HepG2 (cell line): ENCODE data around the gene GPATCH2. TPM values are rescaled to one million over a fixed set of nuclear protein-coding genes. Genes with fewer than 3 reads are reported as not detected.

Experiments used
- ATAC-seq: fragments of 200-7000 bp; cut with Tn5 transposase; 3 replicates; pipeline ENCODE4 v1.9.1; 2020; ENCODE audit warnings: mild to moderate bottlenecking, moderate library complexity
- BruUV-seq: library from RNA; stranded (reverse); fragments of 400-500 nt; replicated peaks from 2 replicates; lab custom pipeline; 2021; lab: Mats Ljungman, UMichigan
- CTCF ChIA-PET: fragments of 300-600 bp; formaldehyde crosslinking; extraction: SDS; loops from one replicate; lab custom pipeline; 2021; ENCODE audit warnings: low total read pairs, inconsistent platforms, low intra/inter-chr PET ratio; lab: Yijun Ruan, JAX
- POLR2A ChIA-PET: fragments of 350-600 bp; sonication (Branson Sonifier 250); formaldehyde crosslinking; loops from one replicate; lab custom pipeline; 2020; ENCODE audit warnings: antibody characterized with exemption, inconsistent platforms; lab: Yijun Ruan, JAX
- DNase-seq: peaks from one replicate; pipeline ENCODE4 v3.0.0-alpha.2; 2015; ENCODE audit warnings: low spot score
- FAIRE-seq: peaks from 3 replicates; lab custom pipeline; 2011; peaks lifted over from hg19 to GRCh38; lab: Jason Lieb, UNC
- H2AFZ ChIP-seq: one replicate; pipeline ENCODE4 v1.6.1; 2011; ENCODE audit warnings: low read length, inconsistent platforms
- H3K27ac ChIP-seq: fragments of 300-600 bp; 3 replicates; pipeline ENCODE4 v1.8.0; 2011; ENCODE audit warnings: mixed run types, mild to moderate bottlenecking, mixed read lengths, low read length, inconsistent platforms; ENCODE audit not compliant: insufficient read depth; ENCODE audit errors: extremely low read length
- H3K27me3 ChIP-seq, 2 experiments: fragments of 200-600 bp in 1 of 2; 2 replicates in 1 of 2; 3 replicates in 1 of 2; pipeline versions ENCODE4 v1.6.0 to v1.8.0; 2011; ENCODE audit warnings: low read length in 2 of 2, mild to moderate bottlenecking in 2 of 2, moderate library complexity in 2 of 2, inconsistent platforms in 1 of 2; ENCODE audit not compliant: insufficient read depth in 2 of 2, control insufficient read depth in 1 of 2
- H3K36me3 ChIP-seq, 2 experiments: fragments of 200-600 bp in 1 of 2; replicated peaks in 1 of 2; 2 replicates in 1 of 2; 3 replicates in 1 of 2; pipeline versions ENCODE4 v1.5.1 to v1.8.0; 2011; ENCODE audit warnings: low read length in 2 of 2, inconsistent platforms in 1 of 2; ENCODE audit not compliant: insufficient read depth in 2 of 2, control insufficient read depth in 1 of 2
- H3K4me1 ChIP-seq: 2 replicates; pipeline ENCODE4 v1.5.1; 2012; ENCODE audit warnings: low read length, inconsistent platforms; ENCODE audit not compliant: insufficient read depth
- H3K4me2 ChIP-seq: 2 replicates; pipeline ENCODE4 v1.6.0; 2011; ENCODE audit warnings: low read depth, low read length, inconsistent platforms
- H3K4me3 ChIP-seq, 3 experiments: fragments of 200-600 bp in 1 of 3; sonication (generic), shearing (Covaris generic) in 1 of 3; replicated peaks in 1 of 3; 2 replicates each; pipeline ENCODE4 v1.5.1; 2011 to 2016; ENCODE audit warnings: low read length in 3 of 3, inconsistent platforms in 2 of 3, low read depth in 2 of 3, mild to moderate bottlenecking in 2 of 3, control low read depth in 1 of 3, mixed read lengths in 1 of 3; ENCODE audit not compliant: insufficient read depth in 1 of 3
- H3K79me2 ChIP-seq: one replicate; pipeline ENCODE4 v1.6.1; 2011; ENCODE audit warnings: low read length, inconsistent platforms; ENCODE audit not compliant: insufficient read depth
- H3K9ac ChIP-seq: 2 replicates; pipeline ENCODE4 v1.6.0; 2011; ENCODE audit warnings: mild to moderate bottlenecking, low read depth, low read length, inconsistent platforms; ENCODE audit not compliant: insufficient read depth
- H3K9me3 ChIP-seq: 2 replicates; pipeline ENCODE4 v1.5.1; 2012; ENCODE audit warnings: mild to moderate bottlenecking, low read length
- H4K20me1 ChIP-seq: 2 replicates; pipeline ENCODE4 v1.6.0; 2011; ENCODE audit warnings: inconsistent platforms, mild to moderate bottlenecking, low read length, moderate library complexity; ENCODE audit not compliant: insufficient read depth
- AKNA ChIP-seq: sonication (generic); formaldehyde crosslinking; IDR thresholded peaks from 2 replicates; pipeline ENCODE4 v1.4.0; 2020; ENCODE audit warnings: missing genetic modification reagents, borderline replicate concordance
- HNF4A ChIP-seq: sonication (generic); formaldehyde crosslinking; IDR thresholded peaks from 2 replicates; pipeline ENCODE4 v1.4.0; 2020; ENCODE audit warnings: missing genetic modification reagents
- NONO ChIP-seq, 2 experiments: fragments of 450-650 bp in 1 of 2; sonication (generic) in 1 of 2; formaldehyde crosslinking in 1 of 2; IDR thresholded peaks in 1 of 2; conservative IDR thresholded peaks in 1 of 2; 2 replicates each; pipeline versions ENCODE4 v1.6.1 to v1.8.0; 2017 to 2022; ENCODE audit warnings: mild to moderate bottlenecking in 1 of 2, missing genetic modification reagents in 1 of 2, moderate library complexity in 1 of 2
- POLR2AphosphoS5 ChIP-seq: IDR thresholded peaks from 2 replicates; pipeline ENCODE4 v1.6.1; 2012; ENCODE audit warnings: low read depth, low read length
- SRSF1 ChIP-seq: fragments of 200-400 bp; formaldehyde crosslinking; optimal IDR thresholded peaks from 2 replicates; pipeline ENCODE3; 2017; ENCODE audit warnings: mild to moderate bottlenecking, low read depth, low read length, moderate library complexity
- U2AF2 ChIP-seq: fragments of 200-400 bp; formaldehyde crosslinking; IDR thresholded peaks from 2 replicates; pipeline ENCODE4 v1.6.1; 2017; ENCODE audit warnings: low read depth, mild to moderate bottlenecking, low read length
- ZBTB40 ChIP-seq, 2 experiments: fragments of 450-650 bp in 1 of 2; sonication (generic) in 1 of 2; formaldehyde crosslinking in 1 of 2; IDR thresholded peaks; 2 replicates each; pipeline versions ENCODE4 v1.6.1 to v1.8.0; 2016 to 2022; ENCODE audit warnings: antibody characterized with exemption in 1 of 2, mild to moderate bottlenecking in 1 of 2, missing genetic modification reagents in 1 of 2
- ZNF143 ChIP-seq: sonication (generic); formaldehyde crosslinking; IDR thresholded peaks from 2 replicates; pipeline ENCODE4 v1.4.0; 2020; ENCODE audit warnings: missing genetic modification reagents
- ZNF33B ChIP-seq: sonication (generic); formaldehyde crosslinking; IDR thresholded peaks from 2 replicates; pipeline ENCODE4 v1.5.1; 2020; ENCODE audit warnings: mild to moderate bottlenecking, missing genetic modification reagents
- ZNF740 ChIP-seq: sonication (generic); formaldehyde crosslinking; IDR thresholded peaks from 2 replicates; pipeline ENCODE4 v1.4.0; 2020; ENCODE audit warnings: missing genetic modification reagents
- WGBS: methylation state at CpG from one replicate; pipeline ENCODE4 v1.1.6; 2017; ENCODE audit warnings: low lambda C conversion rate; 5-methylcytosine and 5-hydroxymethylcytosine counted together
- in situ Hi-C: cut with HindIII; loops from 2 replicates; pipeline ENCODE4 v1.10.0; 2017; ENCODE audit warnings: low pct_unique_long_range_greater_than_20kb; ENCODE audit not compliant: extremely low pct_ligation_motif_present
- intact Hi-C: fragments of 100-400 bp; cut with micrococcal nuclease; formaldehyde crosslinking; loops from one replicate; pipeline ENCODE4 v1.10.0; 2022; ENCODE audit not compliant: unreplicated experiment
- polyA plus RNA-seq, 8 experiments: library from polyadenylated mRNA; depleted of rRNA in 3 of 8; stranded (reverse) in 7 of 8; unstranded in 1 of 8; fragments of >200 nt; fragmentation: Illumina TruSeq in 4 of 8; extraction: Trizol in 4 of 8; gene quantifications; 2 replicates each; pipeline versions ENCODE4 v1.2.1 to v1.2.3, GENCODE V29; 2011 to 2016; ENCODE audit warnings: low read depth in 4 of 8, missing spikeins in 1 of 8, mixed read lengths in 1 of 8; ENCODE audit not compliant: insufficient read depth in 1 of 8
- total RNA-seq, 5 experiments: library from RNA; depleted of rRNA; stranded (reverse); fragments of >200 nt; fragmentation: Illumina TruSeq; extraction: Trizol; gene quantifications; 2 replicates each; pipeline ENCODE4 v1.2.3, GENCODE V29; 2016; ENCODE audit warnings: low read depth in 1 of 5

Gene GPATCH2
- total and polyA plus RNA-seq, 2 of the 13 experiments (the other 11 are each of a cell fraction or from before 2014, with no cell fraction given), result 3.5 to 15.7 TPM

GRCh38 chr1:217590598-217590997 is 40.3 kb downstream of the GPATCH2 start:
- DNase-seq, result peak; percentile 67
- Histone ChIP-seq H2AFZ (no peak overlapping the region), H3K4me2 (no peak overlapping the region), H3K4me1 (peaks cover 12% of the 10 kb centered on the region), H3K9me3 (no peaks in the 10 kb centered on the region), H3K27me3 (no peaks in the 10 kb centered on the region), H3K27ac (no peak overlapping the region), H3K9ac (no peak overlapping the region), H3K4me3 (no peak overlapping the region), H3K36me3 (no peaks in the 10 kb centered on the region), H3K79me2 (no peaks in the 10 kb centered on the region), H4K20me1 (no peaks in the 10 kb centered on the region)
- in situ Hi-C loops (no loop called here), intact Hi-C loops (loop anchor here (5.0 to 10.0 kb wide), 2 partner anchors 37 to 1396 kb away; no protein-coding TSS in a partner anchor)
- ATAC-seq, result peak; percentile 95
- ChIA-PET POLR2A (interaction anchor here (1.0 kb wide), 1 partner anchor 40 kb away, joined by 4 read pairs; the partner anchor contains the start of genes GPATCH2 and SPATA17), CTCF (no interaction called here)
- BruUV-seq, result no TSS peak
- FAIRE-seq, result no peak
- 15% methylated on average over 2 of the region's 2 CpGs for WGBS
- TF ChIP-seq ZNF143 (CRISPR knock-in tag), result no peak
- no peak for TF ChIP-seq ZNF33B
- TF ChIP-seq ZNF740 (CRISPR knock-in tag), result no peak
- no peak for TF ChIP-seq U2AF2
- no peak for TF ChIP-seq ZBTB40 (IDR thresholded peaks at IDR 0.05)
- TF ChIP-seq ZBTB40 (CRISPR knock-in tag; IDR thresholded peaks at IDR 0.05), result no peak
- TF ChIP-seq AKNA (CRISPR knock-in tag), result no peak
- TF ChIP-seq POLR2AphosphoS5, result no peak
- TF ChIP-seq HNF4A (CRISPR knock-in tag), result peak; percentile 89
- TF ChIP-seq SRSF1, result no peak
- no peak for TF ChIP-seq NONO (IDR thresholded peaks at IDR 0.05)
- no peak for TF ChIP-seq NONO (CRISPR knock-in tag; conservative IDR thresholded peaks at IDR 0.05)
